DMS153 treated with DMSO at 0.1 percent for 48 hours (cell line): ENCODE data around the gene BBS9.
A peak's percentile ranks its signal among the peaks of the same experiment; 100 is the strongest.
"Not testable (repeated sequence)": the region's sequence is repeated elsewhere in the genome, so short reads cannot be mapped to it uniquely, and the experiment has no call there.

ENCODE experiments used
- DNase-seq: peaks from one replicate; lab custom pipeline; 2025; ENCODE audit not compliant: unreplicated experiment; lab: John Stamatoyannopoulos, UW

The BBS9 gene

DNA sequence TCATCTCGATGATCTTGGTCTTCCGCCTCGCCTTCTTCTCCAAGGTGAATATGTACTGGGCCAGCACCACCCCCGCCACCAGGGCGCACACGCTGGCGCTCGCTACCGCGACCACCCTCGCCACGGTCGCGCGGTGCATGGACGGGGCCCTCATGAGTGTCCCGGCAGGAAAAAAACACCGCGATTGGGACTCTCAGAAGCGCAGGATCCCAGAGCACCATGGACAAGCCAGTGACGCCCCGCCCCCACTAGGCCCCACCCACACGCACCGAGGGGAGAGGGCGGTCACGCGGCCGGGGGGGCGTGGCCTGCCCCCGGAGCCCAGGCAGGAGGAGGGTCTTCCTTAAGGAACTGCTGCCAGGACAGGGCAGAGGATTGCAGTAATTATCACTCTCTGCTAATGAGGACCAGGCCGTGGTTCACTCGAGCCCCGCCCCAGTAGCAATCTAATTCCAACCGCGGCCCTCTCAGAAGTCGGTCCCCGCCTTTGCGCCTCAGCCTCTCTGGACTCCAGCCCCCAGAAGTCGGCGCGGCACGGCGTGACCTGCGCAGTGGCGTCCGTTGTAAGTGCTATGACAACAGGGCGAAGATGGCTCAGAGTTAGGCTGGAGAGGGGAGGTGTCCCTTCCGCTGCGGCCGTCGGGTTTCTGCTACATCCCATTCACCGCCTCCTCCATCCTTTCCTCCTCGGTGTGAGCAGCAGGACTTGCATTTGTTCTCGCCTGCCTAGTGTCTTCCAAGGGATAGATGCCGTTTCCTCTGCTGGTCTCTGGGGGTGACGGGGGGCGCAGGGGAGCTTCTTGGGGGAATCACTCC, at the start of gene BBS9:
Gene BBS9, plus strand, starts transcription at position 575 of the 816 bp plus-strand sequence. CDS start 16,689 bp downstream, outside the sequence.
- DNase-seq = peak; percentile 99

DNA sequence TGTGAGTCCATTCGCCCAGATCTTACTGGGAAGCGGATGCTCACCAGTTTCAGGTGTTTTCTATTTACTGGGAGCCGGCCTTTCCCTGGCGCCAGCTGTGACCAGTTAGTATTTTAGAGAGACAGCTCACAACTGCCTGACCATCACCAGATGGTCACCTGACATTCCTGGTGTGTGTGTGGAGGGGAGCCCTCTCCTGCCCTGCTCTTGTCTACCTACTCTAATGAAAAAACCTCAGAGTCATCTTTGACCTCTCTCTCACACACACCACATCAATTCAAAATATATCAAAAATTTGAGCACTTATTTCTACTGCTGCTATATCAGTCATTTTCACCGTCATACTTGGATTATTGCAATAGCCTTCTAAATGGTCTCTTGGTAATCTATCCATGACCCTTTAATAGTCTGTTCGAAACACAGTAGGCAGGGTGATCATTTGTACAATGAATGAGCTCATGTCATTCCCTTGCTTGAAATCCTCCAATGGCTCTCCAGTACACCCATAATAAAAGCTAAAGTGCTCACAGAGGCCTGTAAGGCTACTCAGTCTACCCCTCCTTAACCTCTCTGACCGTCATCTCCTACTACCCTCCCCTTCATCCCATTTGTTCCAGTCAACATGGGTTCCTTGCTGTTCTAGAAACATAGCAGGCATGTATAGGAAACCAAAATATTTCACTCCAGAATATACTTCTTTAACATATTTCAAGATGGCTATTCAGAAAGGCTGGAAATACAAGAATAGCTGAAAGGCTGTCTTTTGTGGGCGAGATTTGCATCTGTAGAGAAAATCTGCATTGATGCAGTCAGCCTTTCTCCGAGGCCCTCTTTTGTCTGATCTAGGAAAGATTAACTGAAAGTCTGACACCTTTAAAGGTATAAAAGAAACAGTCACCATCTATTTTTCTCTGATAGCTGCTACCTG, 49.3 kb upstream of the BBS9 start:
- DNase-seq = no peak

DNA sequence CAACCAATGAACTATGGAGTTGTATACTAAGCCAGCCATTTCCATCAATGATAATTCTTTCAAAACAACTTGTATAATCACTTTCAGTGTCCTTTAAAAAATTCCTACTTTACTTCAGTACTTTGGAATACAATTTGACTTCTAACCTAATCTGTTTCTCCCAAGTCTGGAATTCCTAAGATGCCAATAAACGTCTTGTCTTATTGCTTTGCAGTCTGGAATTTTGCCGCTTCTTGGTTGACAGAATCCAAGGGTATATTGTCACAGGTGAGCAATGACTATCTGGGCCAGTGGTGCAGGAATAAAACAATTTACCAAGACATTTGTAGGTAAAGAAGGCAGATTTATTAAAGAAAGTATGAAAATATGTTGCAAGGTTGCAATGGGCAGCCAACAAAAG, 42.0 kb upstream of the BBS9 start:
- DNase-seq = no peak

DNA sequence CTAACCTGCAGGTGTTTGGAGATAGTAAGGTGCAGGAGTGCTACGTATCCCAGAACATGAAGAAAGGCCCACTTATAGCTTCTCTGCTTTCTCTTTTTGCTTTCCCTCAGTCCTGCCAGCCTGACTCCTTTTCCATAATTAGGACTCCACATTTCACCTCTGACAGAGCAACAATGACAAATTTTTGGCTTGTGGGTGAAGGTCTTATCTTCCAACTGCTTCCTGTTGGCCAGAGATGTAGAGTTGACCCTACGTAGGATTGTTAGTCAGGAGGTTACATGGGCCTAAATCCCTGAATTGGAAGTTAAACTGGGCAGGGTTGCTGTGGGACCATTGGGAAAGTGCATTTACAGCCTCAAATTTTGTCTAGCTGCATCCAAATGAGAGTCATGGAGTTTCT, 41.5 kb upstream of the BBS9 start:
- no peak for DNase-seq

DNA sequence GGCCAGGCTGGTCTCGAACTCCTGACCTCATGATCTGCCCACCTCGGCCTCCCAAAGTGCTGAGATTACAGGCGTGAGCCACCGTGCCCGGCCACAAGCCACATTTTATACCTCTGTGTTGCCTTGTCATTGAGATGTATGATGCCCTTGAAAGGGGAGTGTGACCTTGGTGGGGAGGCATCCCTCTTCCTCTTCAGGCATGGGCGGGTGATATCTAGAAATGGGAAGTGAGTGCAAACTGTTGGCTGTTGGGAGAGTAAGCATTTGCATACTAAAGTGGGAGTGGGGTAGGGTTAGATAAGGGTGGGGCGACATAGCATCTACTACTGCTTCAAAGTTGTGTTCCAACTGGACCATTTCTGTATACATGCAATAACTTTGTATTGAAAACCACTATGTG, 40.2 kb upstream of the BBS9 start:
- no peak for DNase-seq

DNA sequence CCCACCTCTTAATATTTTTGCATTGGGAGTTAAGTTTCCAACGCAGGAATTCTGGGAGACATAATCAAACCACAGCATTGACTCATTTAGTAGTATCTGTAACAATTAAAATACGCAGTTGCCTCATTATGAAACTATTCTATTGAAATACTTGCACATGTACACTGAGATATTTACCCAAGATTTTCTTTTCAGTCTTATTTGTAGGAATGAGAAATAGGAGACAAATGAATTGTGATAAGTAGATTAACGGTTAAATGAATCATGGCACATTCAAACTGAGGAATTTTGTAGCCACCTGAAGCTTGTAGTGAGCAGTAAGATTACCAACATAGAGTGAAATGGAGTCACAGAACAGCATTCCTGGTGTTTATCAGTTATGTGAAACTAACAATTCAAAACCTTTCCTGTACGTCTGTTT, 38.2 kb upstream of the BBS9 start:
- no peak for DNase-seq

DNA sequence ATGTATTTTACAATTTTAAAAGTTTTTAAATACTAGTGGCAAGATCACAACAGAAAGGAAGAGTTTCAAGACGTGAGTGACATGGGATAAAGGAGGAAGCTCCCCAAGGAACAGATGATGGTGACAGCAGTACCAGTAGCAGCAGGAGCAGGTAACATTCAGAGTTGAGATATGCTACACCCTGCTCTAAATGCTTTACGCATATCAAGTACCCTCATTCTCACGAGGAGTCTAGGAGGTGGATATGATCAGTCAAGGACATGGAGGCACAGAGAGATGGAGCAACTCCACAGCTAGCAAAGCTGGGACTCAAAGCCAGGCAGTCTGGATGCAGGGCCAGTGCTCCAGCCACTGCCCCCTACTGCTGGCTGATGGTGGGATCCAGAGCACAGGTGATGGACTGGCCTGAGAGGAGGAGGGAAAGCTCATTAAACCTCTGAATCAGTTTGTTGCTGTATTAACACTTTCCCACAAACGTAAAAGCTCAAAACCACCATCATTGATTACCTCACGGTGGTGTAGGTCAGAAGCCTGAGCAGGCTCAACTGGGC, 37.6 kb upstream of the BBS9 start:
- no peak for DNase-seq

DNA sequence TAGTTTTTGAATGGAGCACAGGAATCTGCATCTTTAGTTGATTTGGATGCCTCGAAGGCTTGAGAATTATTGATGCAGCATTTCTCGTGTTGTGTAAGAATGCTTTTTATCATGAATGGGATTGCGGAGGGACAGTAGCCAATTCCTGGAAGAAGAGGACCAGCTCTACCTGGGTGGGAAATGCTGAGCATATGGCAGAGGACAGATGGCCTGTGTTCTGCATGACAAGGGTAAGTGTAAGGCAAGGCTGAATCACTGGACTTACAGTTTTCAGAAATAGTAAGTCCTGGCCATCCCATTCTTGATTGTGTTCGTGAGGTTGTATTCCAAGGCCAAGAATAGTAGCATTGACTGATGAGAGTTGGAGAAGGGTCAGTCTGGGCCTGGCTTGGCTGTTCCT, 36.1 kb upstream of the BBS9 start:
- DNase-seq = no peak

DNA sequence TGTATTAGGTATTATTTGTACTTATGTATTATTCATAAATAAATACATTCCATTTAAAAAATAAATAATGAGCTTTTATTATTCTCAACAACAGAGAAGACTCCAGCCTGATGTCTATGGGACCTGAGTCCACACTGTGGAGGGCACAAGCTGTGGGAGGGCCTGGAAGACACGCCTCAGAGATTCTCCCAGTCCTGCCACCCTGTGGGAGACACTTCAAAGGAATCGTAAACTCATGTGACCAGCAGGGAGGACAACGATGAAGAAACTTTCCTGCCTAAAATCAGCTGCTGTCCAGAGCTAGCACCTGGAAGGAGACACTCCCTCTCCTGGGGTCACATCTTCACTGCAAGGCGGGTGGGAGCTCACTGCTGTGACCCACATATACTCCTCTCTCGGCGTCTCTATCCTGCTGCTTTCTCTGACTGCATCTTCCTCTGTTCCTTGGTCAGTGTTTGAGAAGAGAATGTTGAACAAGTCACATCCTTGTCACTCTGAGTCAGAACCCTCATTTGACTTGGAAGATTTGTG, 34.6 kb upstream of the BBS9 start:
- DNase-seq = not testable (repeated sequence)

DNA sequence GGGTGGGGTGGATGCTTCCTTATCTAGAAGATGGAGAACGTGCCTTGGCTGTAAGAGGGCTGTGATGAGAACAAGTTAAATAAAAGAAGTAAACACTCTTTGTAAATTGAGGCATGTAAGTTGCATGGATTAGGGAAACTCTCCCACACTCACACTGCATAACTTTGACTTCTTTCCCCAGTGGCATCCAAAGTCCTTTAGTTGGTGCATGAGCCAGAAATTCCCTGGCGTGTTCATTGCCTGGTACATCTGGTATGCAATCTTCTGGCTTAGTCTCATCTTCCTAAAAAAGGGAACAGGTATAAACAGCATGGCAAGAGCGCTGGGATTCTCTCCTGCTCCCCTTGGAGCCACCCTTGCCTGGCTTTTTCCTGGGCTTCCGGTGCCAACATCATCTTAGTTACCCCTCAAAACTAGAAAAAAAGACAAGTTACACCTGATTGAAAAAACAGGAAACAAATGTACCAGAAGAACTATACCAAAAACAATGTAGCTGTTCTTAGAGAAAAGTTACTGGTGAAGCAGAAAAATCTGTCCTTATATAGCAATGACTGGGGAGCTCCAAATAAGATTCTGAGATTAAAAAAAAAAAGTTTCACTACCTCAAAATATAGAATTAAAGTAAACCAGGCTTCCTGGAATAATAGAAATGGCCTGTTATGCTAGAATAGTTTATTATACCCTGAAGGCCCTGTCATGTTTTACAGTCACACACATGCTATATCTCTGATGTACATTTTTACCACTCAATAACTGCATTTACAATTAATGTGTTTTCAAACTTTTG, 30.0 kb upstream of the BBS9 start:
- no peak for DNase-seq

DNA sequence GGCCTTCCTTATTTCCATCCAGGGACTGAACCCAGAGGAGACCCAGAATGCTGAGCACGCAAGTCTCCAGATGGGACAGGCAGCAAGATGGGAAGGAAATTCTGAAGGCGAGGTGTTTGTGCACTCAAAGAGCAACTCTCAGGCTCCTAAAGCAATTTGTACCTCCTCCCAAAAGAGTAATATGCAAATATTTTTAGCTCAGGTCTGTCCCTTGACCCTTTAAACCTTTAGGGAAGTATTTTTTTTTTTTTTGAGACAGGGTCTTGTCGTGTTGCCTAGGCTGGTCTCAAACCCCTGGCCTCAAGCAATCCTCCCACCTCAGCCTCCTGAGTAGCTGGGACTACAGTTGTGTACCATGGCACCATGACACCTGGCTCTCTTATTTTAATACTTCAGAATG, 28.6 kb upstream of the BBS9 start:
- no peak for DNase-seq

DNA sequence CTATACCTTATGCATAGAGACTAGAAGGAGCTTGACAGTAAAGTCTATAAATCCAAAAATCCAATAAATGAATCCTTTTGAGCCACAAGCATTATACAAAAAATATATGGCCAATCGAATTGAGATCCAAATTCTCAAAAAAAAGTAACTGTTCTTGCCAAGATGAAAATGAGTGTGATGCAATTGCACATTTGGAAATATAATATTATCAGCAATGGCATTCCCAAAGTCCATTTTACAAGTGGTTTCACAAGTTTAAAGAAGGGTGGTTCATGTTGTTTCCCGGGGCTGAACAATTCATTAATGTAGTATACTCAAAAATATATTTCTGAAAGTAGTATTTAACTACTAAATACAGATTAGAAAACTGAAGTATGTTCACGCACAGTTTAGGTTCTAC, 27.5 kb upstream of the BBS9 start:
- DNase-seq = no peak

DNA sequence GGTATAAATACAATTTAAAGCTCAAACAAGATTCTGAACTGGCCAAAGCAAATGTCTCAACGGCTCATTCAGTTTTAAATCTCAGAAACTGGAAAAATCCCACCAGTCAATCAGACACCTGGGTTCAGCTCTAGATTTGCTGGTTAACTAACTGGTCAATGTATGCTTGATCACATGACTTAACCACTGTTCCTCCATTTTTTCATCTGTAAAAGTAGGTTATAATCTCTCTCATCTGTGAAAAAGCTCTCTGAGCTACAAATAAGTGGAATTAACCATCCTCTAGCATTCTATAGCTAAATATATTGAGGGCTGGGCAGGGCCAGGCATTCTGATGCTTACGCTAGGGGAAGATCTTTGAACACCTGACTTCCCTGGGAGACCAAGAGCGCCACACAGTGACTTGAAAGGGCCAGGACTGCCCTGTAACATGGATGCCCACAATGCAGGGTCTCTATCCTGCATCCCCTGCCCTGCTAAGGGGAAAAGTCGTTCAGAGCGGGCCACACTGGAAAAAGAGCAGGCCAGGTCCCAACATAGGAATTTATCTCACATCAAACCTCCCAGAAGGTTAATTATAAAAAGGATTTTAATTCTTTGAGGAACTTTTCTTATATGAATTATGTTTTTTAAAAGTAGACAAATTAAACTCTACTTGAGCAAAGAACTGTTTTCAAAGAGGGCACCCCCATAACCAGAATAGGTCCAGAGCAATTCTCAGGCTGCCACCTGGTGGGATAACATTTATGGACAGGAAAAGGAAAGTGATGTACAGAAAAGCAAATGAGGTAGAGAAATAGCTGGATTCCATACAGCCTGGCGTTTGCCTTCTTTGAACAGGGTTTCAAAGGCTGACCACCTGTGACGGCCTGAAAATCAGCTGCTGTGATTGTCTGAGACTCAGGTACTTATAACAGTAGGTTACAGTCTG, 22.0 kb upstream of the BBS9 start:
- DNase-seq = peak; percentile 12

DNA sequence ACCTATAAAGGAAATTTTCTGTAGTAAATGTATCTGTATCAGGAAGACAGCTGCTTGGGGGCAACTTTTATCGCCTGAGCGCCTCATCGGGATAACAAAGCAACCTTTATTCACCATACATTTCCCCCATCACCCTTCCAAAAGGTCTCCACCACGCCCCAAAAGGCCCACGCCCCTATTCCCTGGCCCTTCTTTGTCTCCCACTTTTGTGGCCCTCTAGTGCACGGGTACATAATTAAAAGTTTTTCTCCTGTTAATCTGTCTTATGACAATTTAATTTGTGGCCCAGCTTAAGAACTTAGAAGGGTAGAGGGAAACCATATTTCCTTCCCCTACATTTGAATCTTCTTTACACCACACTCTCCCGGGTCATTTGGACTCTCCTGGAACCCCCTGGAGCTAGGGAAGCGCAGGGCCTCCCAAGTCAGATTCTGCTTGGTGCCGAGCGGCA, 20.8 kb upstream of the BBS9 start:
- no peak for DNase-seq

DNA sequence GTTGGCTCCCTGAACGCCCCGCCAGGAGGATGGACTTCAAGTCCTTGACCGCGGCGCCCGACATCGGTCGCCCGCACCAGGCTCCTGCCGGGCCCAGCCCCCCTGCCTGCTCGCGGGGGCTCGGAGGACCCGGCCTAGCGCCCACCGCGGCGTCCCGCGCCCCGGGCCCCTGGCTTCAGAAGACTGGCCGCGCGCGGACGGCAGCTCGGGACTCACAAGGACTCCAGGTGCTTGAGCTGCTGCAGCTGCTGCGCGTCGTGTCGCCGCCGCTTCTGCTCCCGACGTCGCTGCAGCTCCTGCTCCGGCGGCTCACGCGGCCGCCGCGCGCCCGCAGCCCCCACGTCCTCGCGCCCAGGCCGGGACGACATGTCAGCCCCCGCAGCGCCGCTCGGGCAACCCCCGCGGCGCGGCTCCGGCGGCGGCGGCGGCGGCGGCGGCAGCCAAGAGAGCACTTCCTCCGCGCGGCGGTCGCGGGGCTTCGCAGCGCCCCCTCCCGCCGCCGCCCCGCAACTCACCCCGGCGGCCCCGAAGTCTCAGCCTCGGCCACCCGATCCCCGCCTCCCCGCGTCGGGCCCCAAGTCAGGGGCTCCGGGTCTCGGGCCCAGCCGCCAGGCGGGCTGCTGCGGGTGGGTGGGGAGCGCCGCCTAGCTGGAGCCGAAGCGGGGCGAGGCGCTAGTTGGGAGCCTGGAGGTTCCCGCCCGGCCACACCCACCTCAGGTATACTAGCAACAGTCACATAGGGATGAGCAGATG, 20.2 kb upstream of the BBS9 start, which contains the start of gene RP9:
Gene RP9, minus strand, starts transcription at position 400 of the 753 bp plus-strand sequence. Its CDS starts 32 bp downstream, at position 368.
- DNase-seq = peak; percentile 77

DNA sequence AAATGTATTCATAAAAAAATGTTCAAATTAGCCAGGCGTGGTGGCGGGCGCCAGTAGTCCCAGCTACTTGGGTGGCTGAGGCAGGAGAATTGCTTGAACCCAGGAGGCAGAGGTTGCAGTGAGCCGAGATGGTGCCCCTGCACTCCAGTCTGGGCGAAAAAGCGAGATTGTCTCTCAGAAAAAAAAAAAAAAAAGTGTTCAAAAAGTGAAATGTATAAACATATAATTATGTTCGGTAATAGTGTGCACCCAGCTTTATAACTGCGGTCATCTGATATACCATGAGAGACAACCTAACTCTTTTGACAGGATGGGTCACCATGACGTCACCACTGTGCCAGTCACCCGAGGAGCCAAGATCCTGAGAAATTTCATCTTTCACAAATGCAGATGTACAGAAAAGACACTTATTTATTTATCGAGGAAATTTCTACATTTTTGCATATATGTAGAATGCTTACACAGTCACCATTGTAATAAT, 19.6 kb upstream of the BBS9 start:
- DNase-seq = no peak

DNA sequence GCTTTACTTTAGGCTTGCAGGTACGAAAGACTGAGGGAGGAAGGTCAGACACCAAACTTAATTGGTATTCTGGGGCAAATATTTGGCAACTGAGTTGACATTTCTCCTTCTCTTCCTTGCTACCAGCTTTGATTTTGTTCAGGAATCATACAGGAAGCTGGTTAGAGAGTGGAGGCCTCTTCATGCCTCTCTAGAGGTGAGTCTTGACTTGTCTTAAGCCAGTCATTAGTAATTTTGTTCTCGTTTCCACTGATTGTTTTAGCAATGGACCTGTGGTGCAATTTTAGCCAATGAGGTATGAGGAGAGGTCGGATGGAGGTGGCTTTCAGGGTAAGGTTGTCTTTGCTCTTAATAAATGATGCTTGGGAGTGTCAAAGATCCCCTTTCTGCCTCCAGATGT, 17.8 kb upstream of the BBS9 start:
- DNase-seq = no peak

DNA sequence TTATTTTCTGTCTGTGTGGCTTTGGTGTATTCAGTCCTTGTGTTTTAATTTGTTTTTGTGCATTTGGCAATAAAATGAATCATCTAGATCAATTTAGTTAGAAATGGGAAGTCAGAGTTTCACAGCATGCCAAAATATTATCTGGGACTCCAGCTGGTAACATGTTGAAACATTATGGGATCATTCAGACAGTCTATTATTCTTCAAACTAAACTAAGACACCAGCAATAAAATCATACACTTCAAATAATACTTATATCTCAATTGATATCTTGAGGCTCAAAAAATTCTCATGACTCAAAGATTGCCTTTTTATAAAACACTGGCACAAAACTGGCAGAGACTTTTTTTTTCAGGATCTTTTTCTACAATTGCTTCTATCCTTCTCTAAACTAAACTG, 14.4 kb upstream of the BBS9 start:
- DNase-seq = no peak

DNA sequence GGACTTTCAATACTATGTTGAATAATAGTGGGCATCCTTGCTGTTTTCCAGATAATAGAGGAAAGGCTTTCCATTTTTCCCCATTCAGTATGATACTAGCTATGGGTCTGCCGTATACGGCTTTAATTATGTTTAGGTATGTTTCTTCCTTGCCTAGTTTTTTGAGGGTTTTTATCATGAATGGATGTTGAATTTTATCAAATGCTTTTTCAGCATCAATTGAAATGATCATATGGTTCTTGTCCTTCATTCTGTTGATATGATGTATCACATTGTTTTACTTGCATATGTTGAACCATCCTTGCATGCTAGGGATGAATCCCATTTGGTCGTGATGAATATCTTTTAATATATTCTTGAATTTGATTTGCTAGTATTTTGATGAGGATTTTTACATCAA, 11.0 kb upstream of the BBS9 start:
- no peak for DNase-seq
